GM12873 (cell line): ENCODE results near the gene SALL1.

Experiments used
- TF ChIP-seq, protein P1 (sequence below): IDR thresholded peaks from 2 replicates; pipeline ENCODE4 v1.5.1; 2012; ENCODE audit warnings: low read depth, mild to moderate bottlenecking, moderate library complexity, low read length, control low read depth; ENCODE audit not compliant: insufficient read depth; ENCODE audit errors: missing control alignments

Gene SALL1

DNA sequence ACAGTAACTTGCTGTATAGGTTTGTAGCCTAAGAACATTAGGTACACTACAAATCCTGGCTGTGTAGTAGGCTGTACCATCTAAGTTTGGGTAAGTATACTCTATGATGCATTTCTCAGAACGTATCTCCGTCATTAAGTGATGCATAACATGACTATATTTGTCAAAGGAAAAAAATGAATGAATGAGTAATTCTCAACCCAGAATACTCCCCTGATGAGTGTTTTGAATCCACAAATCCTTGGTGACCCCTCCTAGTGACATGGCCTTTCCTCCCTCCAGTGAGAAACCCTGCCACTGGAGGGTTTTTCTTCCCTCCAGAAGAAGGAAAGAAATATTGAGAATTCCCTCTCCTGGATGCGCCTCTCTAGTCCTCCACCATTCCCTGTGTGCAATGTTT, 24.0 kb upstream of the SALL1 start:
- TF ChIP-seq, protein P1, sequence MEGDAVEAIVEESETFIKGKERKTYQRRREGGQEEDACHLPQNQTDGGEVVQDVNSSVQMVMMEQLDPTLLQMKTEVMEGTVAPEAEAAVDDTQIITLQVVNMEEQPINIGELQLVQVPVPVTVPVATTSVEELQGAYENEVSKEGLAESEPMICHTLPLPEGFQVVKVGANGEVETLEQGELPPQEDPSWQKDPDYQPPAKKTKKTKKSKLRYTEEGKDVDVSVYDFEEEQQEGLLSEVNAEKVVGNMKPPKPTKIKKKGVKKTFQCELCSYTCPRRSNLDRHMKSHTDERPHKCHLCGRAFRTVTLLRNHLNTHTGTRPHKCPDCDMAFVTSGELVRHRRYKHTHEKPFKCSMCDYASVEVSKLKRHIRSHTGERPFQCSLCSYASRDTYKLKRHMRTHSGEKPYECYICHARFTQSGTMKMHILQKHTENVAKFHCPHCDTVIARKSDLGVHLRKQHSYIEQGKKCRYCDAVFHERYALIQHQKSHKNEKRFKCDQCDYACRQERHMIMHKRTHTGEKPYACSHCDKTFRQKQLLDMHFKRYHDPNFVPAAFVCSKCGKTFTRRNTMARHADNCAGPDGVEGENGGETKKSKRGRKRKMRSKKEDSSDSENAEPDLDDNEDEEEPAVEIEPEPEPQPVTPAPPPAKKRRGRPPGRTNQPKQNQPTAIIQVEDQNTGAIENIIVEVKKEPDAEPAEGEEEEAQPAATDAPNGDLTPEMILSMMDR = no peak

DNA sequence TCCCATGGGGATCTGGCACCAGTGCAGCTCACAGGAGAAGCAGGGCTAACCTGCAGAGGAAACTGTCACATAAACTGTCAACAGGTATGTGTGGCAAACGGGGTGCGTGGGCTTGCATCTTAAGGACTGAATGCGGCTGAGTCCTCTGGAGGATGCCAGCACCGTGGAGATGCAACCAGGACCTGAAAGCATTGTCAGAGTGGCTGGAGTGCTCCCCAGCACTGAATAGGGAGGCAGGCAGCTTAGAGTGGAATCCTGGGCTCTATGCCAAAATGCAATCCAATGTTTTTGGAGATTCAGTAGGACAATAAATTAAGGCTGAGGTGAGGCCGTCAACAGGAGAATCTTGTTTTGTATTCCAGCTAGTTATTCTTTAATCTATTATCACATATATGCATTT, 21.3 kb upstream of the SALL1 start:
- TF ChIP-seq, protein P1 = no peak

DNA sequence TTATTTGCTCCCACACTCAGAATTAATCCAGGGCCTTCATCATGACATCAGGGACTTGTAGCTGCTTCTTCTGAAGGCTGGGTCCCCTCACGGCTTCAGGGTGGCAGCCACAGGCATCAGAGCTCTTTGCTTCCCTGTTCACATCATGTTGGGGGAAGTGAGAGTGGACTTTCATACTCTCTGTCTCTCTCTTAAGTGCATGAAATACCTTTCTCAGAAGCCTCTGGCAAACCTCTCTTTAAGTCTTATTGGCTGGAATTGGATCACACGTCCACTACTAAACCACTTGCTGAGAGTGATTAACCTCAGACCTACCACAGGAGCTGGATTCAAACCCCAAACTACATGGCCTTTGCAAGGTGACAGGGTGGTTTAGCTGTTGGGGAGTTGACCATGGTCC, 17.7 kb upstream of the SALL1 start:
- TF ChIP-seq, protein P1 = no peak

- TF ChIP-seq, protein P1 = no peak
These were observed 16.3 kb upstream of the SALL1 start for GRCh38 chr16:51167170-51167895.

- TF ChIP-seq, protein P1 = no peak
These were observed 15.5 kb upstream of the SALL1 start for GRCh38 chr16:51166541-51166940.

GRCh38 chr16:51166091-51166490, 15.0 kb upstream of the SALL1 start:
- TF ChIP-seq, protein P1 = no peak

- TF ChIP-seq, protein P1 = no peak
These were observed 14.0 kb upstream of the SALL1 start for GRCh38 chr16:51165043-51165442.

DNA sequence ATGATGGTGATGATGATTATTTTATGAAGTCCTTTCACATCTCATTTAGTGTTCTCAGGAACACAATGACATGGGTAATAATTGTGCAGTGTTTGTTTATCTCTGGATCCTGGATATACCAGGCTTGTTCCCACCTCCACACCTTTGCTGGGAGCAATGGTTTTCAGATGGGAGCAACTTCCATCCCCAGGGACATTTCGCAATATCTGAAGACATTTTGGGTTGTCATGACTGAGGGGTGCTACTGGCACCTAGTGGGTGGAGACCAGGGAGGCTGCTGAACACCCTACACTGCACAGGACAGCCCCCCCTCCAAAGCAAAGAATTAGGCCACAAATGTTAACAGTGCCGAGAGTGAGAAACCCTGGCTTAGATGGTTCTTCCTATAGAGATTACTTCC, 13.5 kb upstream of the SALL1 start:
- TF ChIP-seq, protein P1 = no peak
